Epithelial cell of esophagus (primary cell): ENCODE measurements around the gene SLC13A2.
A peak's percentile ranks its signal among the peaks of the same experiment; 100 is the strongest.

Source experiments
- DNase-seq: peaks from one replicate; pipeline ENCODE4 v3.0.0; 2010; ENCODE audit warnings: low read depth
- H3K4me3 ChIP-seq: 2 replicates; pipeline ENCODE4 v1.5.1; 2011; ENCODE audit warnings: mild to moderate bottlenecking, low read length, control low read depth
- CTCF ChIP-seq: IDR thresholded peaks from 2 replicates; pipeline ENCODE4 v1.5.1; 2011; ENCODE audit warnings: low read depth, mild to moderate bottlenecking, low read length, control low read depth, inconsistent platforms; ENCODE audit not compliant: insufficient read depth; ENCODE audit errors: missing control alignments

Gene SLC13A2

GRCh38 chr17:28509789-28510188 lies 36.3 kb downstream of the SLC13A2 start:
- no peak for TF ChIP-seq CTCF
- peak; percentile 64 for DNase-seq
- H3K4me3 ChIP-seq: no peak overlapping the region

- no peak for TF ChIP-seq CTCF
- no peak overlapping the region for H3K4me3 ChIP-seq
- no peak for DNase-seq
These were observed 38.5 kb downstream of the SLC13A2 start for GRCh38 chr17:28511858-28512461.

- TF ChIP-seq CTCF: no peak
- no peak overlapping the region for H3K4me3 ChIP-seq
- DNase-seq: no peak
These were observed 40.0 kb downstream of the SLC13A2 start for GRCh38 chr17:28513476-28513875.

- no peak overlapping the region for H3K4me3 ChIP-seq
- no peak for DNase-seq
- TF ChIP-seq CTCF: no peak
These were observed 41.1 kb downstream of the SLC13A2 start for GRCh38 chr17:28514561-28515002.

GRCh38 chr17:28515518-28515917 lies 42.1 kb downstream of the SLC13A2 start:
- TF ChIP-seq CTCF: no peak
- no peak overlapping the region for H3K4me3 ChIP-seq
- DNase-seq: no peak

- TF ChIP-seq CTCF: no peak
- no peak for DNase-seq
- no peak overlapping the region for H3K4me3 ChIP-seq
These were observed 44.7 kb downstream of the SLC13A2 start for GRCh38 chr17:28518132-28518531.

GRCh38 chr17:28518578-28518977 lies 45.1 kb downstream of the SLC13A2 start:
- no peak for DNase-seq
- TF ChIP-seq CTCF: no peak
- no peak overlapping the region for H3K4me3 ChIP-seq
